Measurements from ENCODE around the gene AFAP1L2. TPM values are rescaled to one million over a fixed set of nuclear protein-coding genes. Genes with fewer than 3 reads are reported as not detected.

AFAP1L2 gene
- total and polyA plus RNA-seq, 7 donors = 0.75 to 3.6 (median 1.7) TPM

- DNase-seq = no peak
- H3K4me1 ChIP-seq = no peaks in the 10 kb centered on the region
Observed at GRCh38 chr10:114347791-114348190, 56.5 kb downstream of the AFAP1L2 start.

GRCh38 chr10:114347241-114347640 is 57.1 kb downstream of the AFAP1L2 start:
- Histone ChIP-seq H3K27ac (no peak overlapping the region), H3K4me3 (no peak overlapping the region), H3K36me3 (ENCODE audit: insufficient read depth in 1 of 2, low read depth in 1 of 2) (no peaks in the 10 kb centered on the region), H3K9me3 (no peaks in the 10 kb centered on the region), H3K4me1 (no peaks in the 10 kb centered on the region), H3K27me3 (ENCODE audit: insufficient read depth in 3 of 3, low read length in 2 of 3) (no peaks in the 10 kb centered on the region)
- TF ChIP-seq CTCF (IDR thresholded peaks at IDR 0.05) = no peak
- 78 to 85% (median 79%) methylated on average over 3 of the region's 3 CpGs for WGBS, 3 donors
- ATAC-seq (no peak), DNase-seq (no peak)
- intact Hi-C loops (cut with DNase I) = no loop called here

More at GRCh38 chr10:114347791-114348190, 56.5 kb downstream of the AFAP1L2 start:
- Histone ChIP-seq H3K27ac (no peak overlapping the region), H3K4me3 (no peak overlapping the region), H3K36me3 (ENCODE audit: insufficient read depth in 1 of 2, low read depth in 1 of 2) (no peaks in the 10 kb centered on the region), H3K9me3 (no peaks in the 10 kb centered on the region), H3K27me3 (ENCODE audit: insufficient read depth in 3 of 3, low read length in 2 of 3) (no peaks in the 10 kb centered on the region)
- TF ChIP-seq CTCF (IDR thresholded peaks at IDR 0.05) = no peak
- 94 to 97% (median 97%) methylated on average over 2 of the region's 2 CpGs for WGBS, 3 donors
- no peak for ATAC-seq
- intact Hi-C loops (cut with DNase I) = no loop called here

GRCh38 chr10:114346176-114347031 is 57.9 kb downstream of the AFAP1L2 start:
- H3K27ac ChIP-seq = no peak overlapping the region
- intact Hi-C loops (cut with DNase I) = no loop called here
- no peaks in the 10 kb centered on the region for H3K36me3 ChIP-seq (ENCODE audit: insufficient read depth in 1 of 2, low read depth in 1 of 2)
- no peaks in the 10 kb centered on the region for H3K27me3 ChIP-seq (ENCODE audit: insufficient read depth in 3 of 3, low read length in 2 of 3)
- H3K4me1 ChIP-seq = no peaks in the 10 kb centered on the region
- no peak for ATAC-seq
- no peak overlapping the region for H3K4me3 ChIP-seq
- WGBS, 3 donors = 79 to 83% (median 81%) methylated on average over 19 of the region's 19 CpGs
- no peak for TF ChIP-seq CTCF (IDR thresholded peaks at IDR 0.05)
- DNase-seq = no peak
- H3K9me3 ChIP-seq = no peaks in the 10 kb centered on the region

DNA sequence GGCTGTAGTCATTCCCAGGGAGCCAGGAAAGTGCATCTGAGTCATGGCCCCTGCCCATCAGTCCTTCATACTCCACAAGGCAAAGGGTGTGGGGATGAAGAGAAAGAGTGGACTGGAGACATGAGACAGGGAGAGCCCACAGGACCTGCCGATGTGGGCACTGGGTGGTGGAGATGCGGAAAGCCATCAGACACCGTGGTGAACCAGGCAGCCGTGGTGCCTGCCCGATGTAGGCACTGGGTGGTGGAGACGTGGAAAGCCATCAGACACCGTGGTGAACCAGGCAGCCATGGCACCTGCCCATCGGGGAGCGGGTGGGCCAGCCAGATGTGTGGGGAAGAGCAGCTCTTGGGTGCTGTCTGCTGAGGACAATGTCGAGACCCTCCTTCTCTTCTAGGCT is 58.6 kb downstream of the AFAP1L2 start:
- WGBS, 3 donors = 86 to 92% (median 89%) methylated on average over 10 of the region's 10 CpGs
- no peak overlapping the region for H3K4me3 ChIP-seq
- no peaks in the 10 kb centered on the region for H3K36me3 ChIP-seq (ENCODE audit: insufficient read depth in 1 of 2, low read depth in 1 of 2)
- ATAC-seq (no peak), DNase-seq (no peak)
- H3K9me3 ChIP-seq = no peaks in the 10 kb centered on the region
- no peak overlapping the region for H3K27ac ChIP-seq
- no peaks in the 10 kb centered on the region for H3K27me3 ChIP-seq (ENCODE audit: insufficient read depth in 3 of 3, low read length in 2 of 3)
- intact Hi-C loops (cut with DNase I) = no loop called here
- no peaks in the 10 kb centered on the region for H3K4me1 ChIP-seq
- no peak for TF ChIP-seq CTCF (IDR thresholded peaks at IDR 0.05)
